ENCODE results near the gene RNF169. TPM values are rescaled to one million over a fixed set of nuclear protein-coding genes. Genes with fewer than 3 reads are reported as not detected.

The RNF169 gene
- total and polyA plus RNA-seq, 9 donors: 7.1 to 26.1 (median 21.9) TPM

GRCh38 chr11:74840486-74840885, 91.8 kb downstream of the RNF169 start:
- no peak overlapping the region for H3K27ac ChIP-seq
- H3K9me3 ChIP-seq: no peaks in the 10 kb centered on the region
- WGBS, 3 donors: 67 to 80% (median 78%) methylated on average over 2 of the region's 2 CpGs
- intact Hi-C loops (cut with DNase I): no loop called here
- no peaks in the 10 kb centered on the region for H3K27me3 ChIP-seq
- no peak overlapping the region for H3K4me3 ChIP-seq
- no peaks in the 10 kb centered on the region for H3K4me1 ChIP-seq (ENCODE audit: insufficient read depth)
- DNase-seq: no peak
- TF ChIP-seq POLR2A (IDR thresholded peaks at IDR 0.05) (no peak), CTCF (IDR thresholded peaks at IDR 0.05) (no peak), EP300 (IDR thresholded peaks at IDR 0.05) (no peak)
- H3K36me3 ChIP-seq: no peaks in the 10 kb centered on the region

GRCh38 chr11:74842967-74843366, 94.3 kb downstream of the RNF169 start:
- 93 to 96% (median 94%) methylated on average over 13 of the region's 13 CpGs for WGBS, 3 donors
- TF ChIP-seq POLR2A (IDR thresholded peaks at IDR 0.05) (no peak), CTCF (IDR thresholded peaks at IDR 0.05) (no peak), EP300 (IDR thresholded peaks at IDR 0.05) (no peak)
- H3K4me1 ChIP-seq (ENCODE audit: insufficient read depth): no peaks in the 10 kb centered on the region
- no peaks in the 10 kb centered on the region for H3K9me3 ChIP-seq
- no peaks in the 10 kb centered on the region for H3K27me3 ChIP-seq
- H3K36me3 ChIP-seq: no peaks in the 10 kb centered on the region
- no peak for DNase-seq
- H3K4me3 ChIP-seq: no peak overlapping the region
- H3K27ac ChIP-seq: no peak overlapping the region
- intact Hi-C loops (cut with DNase I): no loop called here

GRCh38 chr11:74844072-74844471, 95.4 kb downstream of the RNF169 start:
- no peaks in the 10 kb centered on the region for H3K27me3 ChIP-seq
- H3K9me3 ChIP-seq: no peaks in the 10 kb centered on the region
- no peak for TF ChIP-seq CTCF (IDR thresholded peaks at IDR 0.05)
- no peak for TF ChIP-seq EP300 (IDR thresholded peaks at IDR 0.05)
- TF ChIP-seq POLR2A (IDR thresholded peaks at IDR 0.05): no peak
- no peaks in the 10 kb centered on the region for H3K4me1 ChIP-seq (ENCODE audit: insufficient read depth)
- H3K4me3 ChIP-seq: no peak overlapping the region
- no peak overlapping the region for H3K27ac ChIP-seq
- no peak for DNase-seq
- 88 to 93% (median 90%) methylated on average over 3 of the region's 3 CpGs for WGBS, 3 donors
- intact Hi-C loops (cut with DNase I): no loop called here
- H3K36me3 ChIP-seq: no peaks in the 10 kb centered on the region

- Histone ChIP-seq H3K27me3 (no peaks in the 10 kb centered on the region), H3K27ac (no peak overlapping the region), H3K9me3 (no peaks in the 10 kb centered on the region), H3K4me1 (ENCODE audit: insufficient read depth) (no peaks in the 10 kb centered on the region), H3K36me3 (no peaks in the 10 kb centered on the region), H3K4me3 (no peak overlapping the region)
- TF ChIP-seq POLR2A (IDR thresholded peaks at IDR 0.05) (no peak), CTCF (IDR thresholded peaks at IDR 0.05) (no peak), EP300 (IDR thresholded peaks at IDR 0.05) (no peak)
- no peak for DNase-seq
- 85 to 94% (median 93%) methylated on average over 4 of the region's 4 CpGs for WGBS, 3 donors
- intact Hi-C loops (cut with DNase I): no loop called here
These were observed 96.2 kb downstream of the RNF169 start for GRCh38 chr11:74844865-74845264.

Measured in ovary (tissue), 9 donors.